ENCODE data around the gene SULT2A1. TPM values are rescaled to one million over a fixed set of nuclear protein-coding genes. Genes with fewer than 3 reads are reported as not detected.

SULT2A1 gene
- total and polyA plus RNA-seq, 2 of the 8 experiments (the other 6 are each of a cell fraction or from before 2014, with no cell fraction given) = not detected

DNA sequence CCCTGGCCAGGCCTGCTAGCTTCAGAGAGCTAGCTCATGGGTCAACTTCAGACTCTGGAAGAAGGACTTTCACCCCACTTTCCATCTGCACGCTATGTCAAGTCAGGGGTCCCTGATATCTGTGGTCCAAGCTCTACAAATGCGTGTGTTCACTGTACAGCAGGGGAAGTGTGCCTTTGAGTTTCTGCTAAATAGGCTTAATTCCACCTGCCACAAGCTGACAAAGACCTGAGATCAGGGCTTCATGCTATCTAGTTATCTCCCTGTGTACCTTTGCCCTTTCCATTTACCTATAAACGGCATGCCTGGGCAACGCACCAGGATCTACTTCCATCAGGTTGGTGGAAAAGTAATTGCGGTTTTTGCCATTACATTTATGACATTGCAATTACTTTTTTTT, 10.7 kb upstream of the SULT2A1 start (continued):
- TF ChIP-seq, protein P1, sequence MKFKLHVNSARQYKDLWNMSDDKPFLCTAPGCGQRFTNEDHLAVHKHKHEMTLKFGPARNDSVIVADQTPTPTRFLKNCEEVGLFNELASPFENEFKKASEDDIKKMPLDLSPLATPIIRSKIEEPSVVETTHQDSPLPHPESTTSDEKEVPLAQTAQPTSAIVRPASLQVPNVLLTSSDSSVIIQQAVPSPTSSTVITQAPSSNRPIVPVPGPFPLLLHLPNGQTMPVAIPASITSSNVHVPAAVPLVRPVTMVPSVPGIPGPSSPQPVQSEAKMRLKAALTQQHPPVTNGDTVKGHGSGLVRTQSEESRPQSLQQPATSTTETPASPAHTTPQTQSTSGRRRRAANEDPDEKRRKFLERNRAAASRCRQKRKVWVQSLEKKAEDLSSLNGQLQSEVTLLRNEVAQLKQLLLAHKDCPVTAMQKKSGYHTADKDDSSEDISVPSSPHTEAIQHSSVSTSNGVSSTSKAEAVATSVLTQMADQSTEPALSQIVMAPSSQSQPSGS (IDR thresholded peaks at IDR 0.05; ENCODE audit: low read length) = no peak
